Endothelial cell (in vitro differentiated cells): Measurements from ENCODE around the gene AP1B1. TPM values are rescaled to one million over a fixed set of nuclear protein-coding genes. Genes with fewer than 3 reads are reported as not detected.
"Not testable (repeated sequence)": the region's sequence is repeated elsewhere in the genome, so short reads cannot be mapped to it uniquely, and the experiment has no call there.

Experiments
- DNase-seq: peaks from one replicate; pipeline ENCODE4 v3.0.0; 2021; ENCODE audit warnings: low spot score
- H3K27ac Mint-ChIP-seq: one replicate; pipeline ENCODE4 v1.8.0; 2021; ENCODE audit warnings: mixed read lengths, inconsistent platforms; ENCODE audit not compliant: unreplicated experiment
- H3K27me3 Mint-ChIP-seq: one replicate; pipeline ENCODE4 v1.8.0; 2021; ENCODE audit warnings: mild to moderate bottlenecking, moderate library complexity, mixed read lengths, inconsistent platforms; ENCODE audit not compliant: unreplicated experiment
- H3K36me3 Mint-ChIP-seq: one replicate; pipeline ENCODE4 v1.8.0; 2021; ENCODE audit warnings: mild to moderate bottlenecking, low read depth, mixed read lengths, inconsistent platforms; ENCODE audit not compliant: unreplicated experiment
- H3K4me1 Mint-ChIP-seq: one replicate; pipeline ENCODE4 v1.8.0; 2021; ENCODE audit warnings: mild to moderate bottlenecking, mixed read lengths, inconsistent platforms; ENCODE audit not compliant: unreplicated experiment
- H3K4me3 Mint-ChIP-seq: one replicate; pipeline ENCODE4 v1.8.0; 2021; ENCODE audit warnings: mild to moderate bottlenecking, mixed read lengths, inconsistent platforms; ENCODE audit not compliant: unreplicated experiment
- H3K9me3 Mint-ChIP-seq: one replicate; pipeline ENCODE4 v1.8.0; 2021; ENCODE audit warnings: mixed read lengths, inconsistent platforms; ENCODE audit not compliant: unreplicated experiment
- total RNA-seq: library from RNA; stranded (reverse); fragmentation: NEBNext Ultra II Directional; extraction: Animal tissue kit (Norgen Biotek cat#: 25700); gene quantifications from one replicate; pipeline ENCODE4 v1.2.1, GENCODE V29; 2021; ENCODE audit not compliant: unreplicated experiment
- TF ChIP-seq, protein P1 (sequence below): fragments of 200-600 bp; sonication (generic); IDR thresholded peaks from one replicate; pipeline ENCODE4 v1.5.0; 2021; ENCODE audit warnings: antibody characterized with exemption; ENCODE audit not compliant: unreplicated experiment

Gene AP1B1
- total RNA-seq, 1 donor from 2014 or later, result 316 TPM

DNA sequence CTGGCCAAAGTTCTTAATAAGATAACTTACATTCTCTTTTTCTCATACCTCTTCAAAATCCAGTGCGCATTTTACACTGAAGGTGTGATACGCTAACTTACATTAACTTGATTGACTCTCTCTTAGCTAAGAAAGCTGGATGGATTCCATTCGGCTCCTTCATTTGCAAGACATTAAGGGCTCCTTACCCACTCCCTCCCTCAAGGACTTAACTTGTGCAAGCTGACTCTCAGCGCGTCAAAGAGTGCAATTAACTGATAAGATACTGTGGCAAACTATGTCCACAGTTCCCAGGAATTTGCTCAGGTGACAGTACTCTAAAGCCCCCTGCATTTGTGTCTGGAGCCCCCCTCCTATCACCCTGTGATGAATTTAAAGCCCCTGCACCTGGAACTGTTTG lies 43.6 kb upstream of the AP1B1 start:
- no peaks in the 10 kb centered on the region for H3K27me3 Mint-ChIP-seq
- no peaks in the 10 kb centered on the region for H3K9me3 Mint-ChIP-seq
- peaks cover 7% of the 10 kb centered on the region for H3K4me1 Mint-ChIP-seq
- DNase-seq, result no peak
- TF ChIP-seq, protein P1, sequence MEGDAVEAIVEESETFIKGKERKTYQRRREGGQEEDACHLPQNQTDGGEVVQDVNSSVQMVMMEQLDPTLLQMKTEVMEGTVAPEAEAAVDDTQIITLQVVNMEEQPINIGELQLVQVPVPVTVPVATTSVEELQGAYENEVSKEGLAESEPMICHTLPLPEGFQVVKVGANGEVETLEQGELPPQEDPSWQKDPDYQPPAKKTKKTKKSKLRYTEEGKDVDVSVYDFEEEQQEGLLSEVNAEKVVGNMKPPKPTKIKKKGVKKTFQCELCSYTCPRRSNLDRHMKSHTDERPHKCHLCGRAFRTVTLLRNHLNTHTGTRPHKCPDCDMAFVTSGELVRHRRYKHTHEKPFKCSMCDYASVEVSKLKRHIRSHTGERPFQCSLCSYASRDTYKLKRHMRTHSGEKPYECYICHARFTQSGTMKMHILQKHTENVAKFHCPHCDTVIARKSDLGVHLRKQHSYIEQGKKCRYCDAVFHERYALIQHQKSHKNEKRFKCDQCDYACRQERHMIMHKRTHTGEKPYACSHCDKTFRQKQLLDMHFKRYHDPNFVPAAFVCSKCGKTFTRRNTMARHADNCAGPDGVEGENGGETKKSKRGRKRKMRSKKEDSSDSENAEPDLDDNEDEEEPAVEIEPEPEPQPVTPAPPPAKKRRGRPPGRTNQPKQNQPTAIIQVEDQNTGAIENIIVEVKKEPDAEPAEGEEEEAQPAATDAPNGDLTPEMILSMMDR, result no peak
- H3K4me3 Mint-ChIP-seq, result no peak overlapping the region
- H3K36me3 Mint-ChIP-seq, result no peaks in the 10 kb centered on the region
- H3K27ac Mint-ChIP-seq, result no peak overlapping the region

DNA sequence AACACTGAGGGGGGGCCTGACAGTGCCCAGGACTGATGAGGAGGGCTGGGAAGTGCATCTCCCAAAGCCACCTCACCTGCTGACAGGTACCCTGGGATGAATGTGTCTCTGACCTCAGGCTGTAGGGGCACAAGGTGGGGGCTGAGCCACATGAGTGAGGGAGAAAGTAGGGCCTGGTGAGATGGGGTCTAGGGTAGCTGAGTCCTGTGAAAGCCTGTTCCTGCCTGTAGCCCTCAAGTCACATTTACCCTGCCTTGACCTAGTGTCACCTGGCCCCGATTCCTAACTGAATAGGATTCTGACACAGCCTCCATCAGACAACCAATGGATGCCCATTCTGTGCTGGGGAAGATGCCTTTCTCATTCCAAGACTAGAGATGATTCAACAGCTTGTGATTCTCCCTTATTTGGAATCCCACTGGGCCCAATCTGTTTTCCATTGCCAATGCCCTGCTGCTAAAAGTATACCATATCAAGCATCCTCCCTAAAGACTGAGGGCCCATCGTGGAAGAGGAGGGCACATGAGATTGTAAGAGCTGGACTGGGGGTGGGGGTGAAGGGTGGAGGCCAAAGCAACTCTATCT lies 38.9 kb upstream of the AP1B1 start:
- Mint-ChIP-seq H3K27me3 (no peaks in the 10 kb centered on the region), H3K4me1 (peaks cover 15% of the 10 kb centered on the region), H3K4me3 (no peak overlapping the region), H3K27ac (no peak overlapping the region), H3K9me3 (no peaks in the 10 kb centered on the region), H3K36me3 (no peaks in the 10 kb centered on the region)
- DNase-seq, result no peak
- TF ChIP-seq, protein P1, result no peak

DNA sequence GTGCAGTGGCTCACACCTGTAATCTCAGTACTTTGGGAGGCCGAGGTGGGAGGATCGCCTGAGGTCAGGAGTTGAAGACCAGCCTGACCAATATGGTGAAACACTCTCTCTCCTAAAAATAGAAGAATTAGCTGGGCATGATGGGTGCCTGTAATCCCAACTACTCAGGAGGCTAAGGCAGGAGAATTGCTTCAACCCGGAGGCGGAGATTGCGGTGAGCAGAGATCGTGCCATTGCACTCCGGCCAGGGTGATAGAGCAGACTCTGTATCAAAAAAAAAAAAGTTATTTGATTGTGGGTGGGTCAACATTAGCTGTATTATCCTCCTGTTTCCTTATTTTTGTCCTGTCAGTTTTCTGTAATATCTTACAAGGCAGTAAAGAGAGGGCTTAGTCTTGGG lies 38.1 kb upstream of the AP1B1 start:
- TF ChIP-seq, protein P1, result no peak
- Mint-ChIP-seq H3K27me3 (no peaks in the 10 kb centered on the region), H3K27ac (no peak overlapping the region), H3K4me3 (no peak overlapping the region), H3K4me1 (peaks cover 16% of the 10 kb centered on the region), H3K36me3 (no peaks in the 10 kb centered on the region), H3K9me3 (no peaks in the 10 kb centered on the region)
- DNase-seq, result no peak

DNA sequence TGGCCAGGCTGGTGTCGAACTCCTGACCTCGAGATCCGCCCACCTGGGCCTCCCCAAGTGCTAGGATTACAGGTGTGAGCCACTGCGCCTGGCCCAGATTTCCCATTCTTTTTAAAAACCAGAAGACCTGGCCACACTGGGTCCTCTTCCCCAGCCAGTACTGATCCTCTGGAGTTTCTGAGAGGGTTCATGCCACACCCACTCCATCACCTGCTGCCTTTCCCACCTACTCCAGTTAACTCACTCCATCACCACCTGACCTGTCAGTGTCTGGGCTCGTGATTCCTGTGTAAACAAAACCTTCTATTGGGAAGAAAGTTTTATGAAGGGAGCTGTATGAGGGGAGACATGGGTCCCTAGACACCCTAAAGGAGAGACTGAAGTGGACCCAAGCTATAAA lies 30.3 kb upstream of the AP1B1 start:
- Mint-ChIP-seq H3K4me3 (peak overlapping the region; percentile 3), H3K4me1 (peaks cover 66% of the 10 kb centered on the region), H3K27ac (peak overlapping the region; percentile 48)
- DNase-seq, H3K9me3 Mint-ChIP-seq, H3K27me3 Mint-ChIP-seq, H3K36me3 Mint-ChIP-seq: not testable (repeated sequence)

DNA sequence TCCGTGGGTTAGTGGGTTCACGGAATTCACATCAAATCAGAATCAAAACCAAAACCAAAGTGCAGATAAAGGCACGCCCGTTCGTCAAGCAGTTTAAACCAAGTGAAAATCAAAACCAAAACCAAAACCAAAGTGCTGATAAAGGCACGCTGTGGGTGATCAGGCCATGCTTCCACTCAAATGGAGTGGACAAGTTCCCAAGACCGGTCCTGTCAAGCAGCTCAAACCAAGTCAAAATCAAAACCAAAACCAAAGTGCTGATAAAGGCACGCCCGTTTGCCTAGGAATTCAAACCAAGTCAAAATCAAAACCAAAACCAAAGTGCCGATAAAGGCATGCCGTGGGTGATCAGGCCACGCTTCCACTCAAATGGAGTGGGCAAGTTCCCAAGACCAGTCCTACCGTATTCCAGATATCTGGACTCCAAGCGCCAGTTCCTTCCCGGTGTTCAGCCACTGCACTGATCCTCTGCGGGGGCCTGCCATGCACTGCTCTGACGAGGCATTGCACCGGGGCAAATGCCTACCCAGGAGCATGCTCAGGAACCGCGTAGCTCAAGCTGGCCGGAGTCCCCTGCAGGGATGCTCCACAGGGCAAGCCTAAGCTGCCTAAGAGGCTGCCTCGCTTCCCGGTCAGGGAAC lies 26.7 kb upstream of the AP1B1 start:
- H3K27me3 Mint-ChIP-seq, H3K9me3 Mint-ChIP-seq, H3K36me3 Mint-ChIP-seq, DNase-seq: not testable (repeated sequence)
- peak overlapping the region; percentile 71 for H3K4me3 Mint-ChIP-seq
- H3K4me1 Mint-ChIP-seq, result peaks cover 55% of the 10 kb centered on the region
- H3K27ac Mint-ChIP-seq, result peak overlapping the region; percentile 88

DNA sequence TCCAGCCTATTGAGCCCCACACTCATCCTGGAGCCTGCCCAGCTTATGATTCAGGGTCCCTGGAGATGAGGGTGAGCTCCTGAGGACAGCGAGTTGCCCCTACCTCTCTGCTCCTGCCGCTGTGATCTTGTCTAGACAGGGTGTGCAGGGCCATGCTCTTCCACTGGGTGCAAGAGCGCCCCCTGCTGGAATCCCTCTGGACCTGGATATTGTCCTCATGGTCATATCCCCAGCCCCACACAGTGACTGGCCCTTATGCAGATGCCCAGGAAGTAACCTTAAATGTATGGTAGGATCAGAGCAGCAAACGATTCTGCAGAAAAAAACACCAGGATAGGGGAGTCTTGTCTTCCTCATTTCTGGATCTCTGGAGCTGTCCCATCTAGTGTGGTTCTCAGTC lies 24.4 kb upstream of the AP1B1 start:
- H3K9me3 Mint-ChIP-seq, DNase-seq, H3K27ac Mint-ChIP-seq, H3K36me3 Mint-ChIP-seq, H3K4me3 Mint-ChIP-seq, H3K27me3 Mint-ChIP-seq: not testable (repeated sequence)
- H3K4me1 Mint-ChIP-seq, result peaks cover 52% of the 10 kb centered on the region
- TF ChIP-seq, protein P1, result peak; percentile 45

DNA sequence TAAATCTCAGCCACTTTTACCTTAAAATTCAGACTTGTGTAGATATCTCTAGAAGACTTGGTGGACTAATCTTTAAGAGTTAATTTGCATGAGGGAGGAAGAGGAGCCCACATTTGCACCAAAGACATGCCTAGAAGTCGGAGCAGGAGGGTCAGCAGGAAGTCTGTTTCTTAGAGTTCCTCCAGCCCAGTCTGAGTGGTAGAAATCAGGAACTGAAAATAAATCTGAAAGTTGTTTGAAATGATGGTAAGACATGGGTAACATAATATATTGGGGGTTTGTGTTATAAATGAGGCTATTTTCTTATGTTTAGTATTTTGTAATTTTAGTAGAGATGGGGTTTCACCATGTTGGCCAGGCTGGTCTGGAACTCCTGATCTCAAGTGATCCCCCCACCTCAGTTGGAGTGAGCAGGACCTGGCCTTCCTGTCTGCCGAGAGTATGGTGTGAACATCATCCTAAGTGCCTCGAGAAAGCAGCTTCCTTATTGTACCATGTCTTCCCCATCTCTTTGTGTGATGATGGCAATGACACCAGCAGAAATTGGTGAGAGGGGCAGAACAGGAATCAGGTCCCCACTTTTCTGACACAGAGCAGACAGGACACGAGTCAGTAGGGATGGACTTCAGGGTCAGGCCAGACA lies 23.3 kb upstream of the AP1B1 start:
- not testable (repeated sequence) for DNase-seq, H3K27me3 Mint-ChIP-seq, H3K9me3 Mint-ChIP-seq, H3K36me3 Mint-ChIP-seq
- Mint-ChIP-seq H3K4me3 (peak overlapping the region; percentile 1), H3K4me1 (peaks cover 48% of the 10 kb centered on the region), H3K27ac (peak overlapping the region; percentile 2)
